Activated naive CD8-positive, alpha-beta T cell treated with anti-CD3 and anti-CD28 coated beads, Interleukin-2, amount 50 U/mL, for 16 hours (primary cell): ENCODE data around the gene UBL4A.

Source experiments
- DNase-seq: peaks from one replicate; pipeline ENCODE4 v3.0.0-alpha.2; 2020; ENCODE audit warnings: low read depth, low spot score

Gene UBL4A

DNA sequence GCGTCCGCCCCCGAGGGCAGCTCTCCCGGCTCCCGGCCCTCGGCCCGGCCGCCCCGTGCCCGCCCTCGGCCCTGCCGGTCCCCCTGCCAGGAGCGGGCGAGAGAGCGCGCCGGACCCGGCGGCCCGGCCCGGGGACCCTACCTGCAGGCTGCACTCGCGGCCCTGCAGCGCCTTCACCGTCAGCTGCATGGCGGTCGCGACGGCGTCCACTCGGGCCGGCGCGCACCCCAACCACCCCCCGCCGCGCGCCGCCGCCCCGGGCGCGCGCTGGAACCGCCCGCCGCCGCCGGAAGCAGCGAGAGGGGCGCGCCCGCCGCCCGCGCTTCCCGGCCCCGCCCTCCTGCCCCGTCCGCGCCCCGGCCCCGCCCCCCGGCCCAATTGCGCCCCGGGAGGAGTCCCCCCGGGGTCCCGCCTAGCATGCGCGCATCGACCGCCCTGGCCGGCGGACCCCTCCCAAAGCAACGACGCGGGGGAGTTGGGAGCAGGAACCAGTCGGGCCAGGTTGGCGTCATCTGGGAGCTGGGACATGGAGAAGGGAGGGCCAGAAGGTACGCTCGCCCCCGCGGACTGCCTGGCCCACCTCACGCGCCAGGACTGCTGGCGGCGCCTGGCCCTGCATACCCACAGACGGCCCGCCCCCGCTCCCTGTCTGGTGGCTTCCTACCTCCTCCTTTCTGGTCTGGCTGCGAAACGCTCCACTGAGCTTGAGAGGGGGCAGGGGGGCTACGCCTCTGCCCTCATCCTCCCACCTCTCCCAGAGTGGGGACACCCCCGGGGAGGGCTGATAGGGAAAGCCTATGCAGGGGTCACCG, at the start of gene UBL4A:
TSS of gene UBL4A (minus strand) at position 220 of the 812 bp plus-strand sequence. CDS start at position 189, 31 bp downstream.
- DNase-seq = no peak

DNA sequence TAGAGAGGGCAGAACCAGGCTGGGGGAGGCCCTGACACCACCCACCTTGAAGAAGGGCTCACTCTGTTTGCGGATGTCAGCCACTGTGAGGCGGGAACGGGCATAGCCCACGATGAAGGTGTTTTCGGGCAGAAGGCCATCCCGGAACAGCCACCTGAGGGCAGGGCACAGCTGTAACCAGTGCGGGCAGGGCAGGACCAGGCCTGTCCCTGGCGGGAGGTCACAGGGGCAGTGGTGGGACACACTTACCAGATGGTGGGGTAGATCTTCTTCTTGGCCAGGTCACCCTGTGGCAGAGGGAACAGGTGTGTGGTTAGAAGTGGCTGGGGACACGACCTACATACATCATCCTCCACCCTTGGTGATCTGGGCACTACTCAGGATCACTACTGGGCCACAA, 49.5 kb upstream of the UBL4A start:
- no peak for DNase-seq

DNA sequence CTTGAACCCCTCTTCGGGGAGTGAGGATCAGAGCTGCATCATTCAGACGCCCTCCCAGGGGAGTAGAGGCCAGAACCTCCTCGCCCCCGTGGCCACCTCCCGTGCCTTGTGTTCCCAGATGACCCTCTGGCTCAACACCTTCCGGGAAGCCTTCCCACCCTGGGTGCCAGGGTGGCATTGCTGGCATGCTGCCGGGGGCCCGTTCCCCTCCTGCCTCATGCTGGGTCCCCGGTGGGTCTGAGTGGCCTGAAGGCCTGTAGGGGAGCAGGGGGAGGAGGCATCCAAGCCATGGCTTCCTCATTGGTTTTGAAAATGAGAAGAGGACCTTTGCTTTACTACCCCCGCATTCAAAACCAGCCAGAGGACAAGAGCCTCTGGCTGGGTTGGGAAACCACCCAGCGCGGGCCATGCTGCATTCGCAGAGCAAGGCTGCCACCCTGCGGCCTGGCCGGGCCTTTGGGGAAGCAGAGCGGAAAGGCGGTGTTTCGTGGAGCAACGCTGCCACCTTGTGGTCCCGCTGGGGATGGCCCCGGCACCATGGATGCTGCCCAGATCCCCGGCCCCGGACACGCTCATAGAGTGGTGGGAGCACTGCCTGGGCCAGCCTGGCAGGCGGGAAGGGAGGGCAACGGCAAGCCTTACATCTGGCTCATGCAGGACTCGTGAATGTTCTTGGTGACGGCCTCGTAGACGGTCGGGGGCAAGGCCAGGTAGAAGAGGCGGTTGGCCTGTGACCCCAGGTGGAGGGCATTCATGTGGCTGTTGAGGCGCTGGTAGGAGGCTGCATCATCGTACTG, 48.3 kb upstream of the UBL4A start:
- DNase-seq = peak; percentile 67

DNA sequence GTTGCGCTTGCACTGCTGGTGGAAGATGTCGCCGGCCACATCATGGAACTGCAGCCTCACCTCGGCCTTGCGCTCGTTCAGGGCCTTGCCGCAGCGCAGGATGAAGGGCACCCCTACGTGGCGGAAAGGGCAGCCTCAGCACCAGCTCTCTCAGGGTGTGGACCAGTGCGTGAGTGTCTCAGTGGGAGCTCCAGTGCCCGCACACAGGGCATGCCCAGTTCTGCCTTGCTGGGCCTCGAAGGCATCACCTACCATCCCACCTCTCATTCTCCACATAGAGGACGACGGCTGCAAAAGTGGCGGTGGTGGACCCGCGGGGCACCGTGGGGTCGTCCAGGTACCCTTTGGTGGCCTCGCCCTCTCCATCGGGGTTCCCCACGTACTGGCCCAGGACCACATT, 46.3 kb upstream of the UBL4A start:
- DNase-seq = no peak

DNA sequence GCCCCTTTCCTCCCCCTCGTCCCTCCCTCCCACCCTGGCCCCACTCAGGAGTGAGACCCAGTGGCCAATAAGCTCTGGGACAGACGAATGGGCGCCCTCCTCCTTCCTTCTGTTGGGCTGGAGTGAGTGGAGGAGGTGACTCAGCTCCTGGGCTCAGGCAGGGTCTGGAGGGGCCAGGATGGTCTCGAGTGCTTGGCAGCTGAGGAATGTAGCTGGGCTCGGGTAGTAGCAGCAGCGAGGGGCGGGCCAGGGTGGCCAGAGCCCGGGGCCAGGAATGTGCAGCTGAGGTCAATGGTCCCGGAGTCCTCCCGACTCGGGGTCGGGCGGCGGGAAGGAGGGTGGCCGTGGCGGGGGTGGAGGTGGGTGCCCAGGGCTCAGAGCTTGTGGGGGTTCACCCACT, 45.2 kb upstream of the UBL4A start:
- DNase-seq = no peak

DNA sequence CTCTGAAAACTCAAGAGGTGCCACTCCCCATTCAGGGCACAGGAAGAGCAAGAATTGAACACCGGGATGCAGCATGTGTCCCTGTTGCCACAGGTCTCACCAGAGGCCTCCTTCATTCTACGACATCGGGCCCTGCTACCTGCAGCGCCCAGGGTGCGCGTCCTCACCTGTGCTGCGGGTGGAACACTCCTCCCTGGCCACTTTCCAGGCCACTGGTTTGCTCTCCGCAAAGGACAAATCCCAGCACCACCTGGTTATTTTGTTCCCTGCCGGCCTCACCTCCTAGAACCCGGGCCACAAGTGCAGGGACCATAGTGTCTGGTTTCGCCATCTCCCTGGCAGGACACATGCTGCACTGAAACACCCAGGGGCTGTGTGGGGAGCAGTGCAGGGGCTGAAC, 43.9 kb upstream of the UBL4A start:
- no peak for DNase-seq

DNA sequence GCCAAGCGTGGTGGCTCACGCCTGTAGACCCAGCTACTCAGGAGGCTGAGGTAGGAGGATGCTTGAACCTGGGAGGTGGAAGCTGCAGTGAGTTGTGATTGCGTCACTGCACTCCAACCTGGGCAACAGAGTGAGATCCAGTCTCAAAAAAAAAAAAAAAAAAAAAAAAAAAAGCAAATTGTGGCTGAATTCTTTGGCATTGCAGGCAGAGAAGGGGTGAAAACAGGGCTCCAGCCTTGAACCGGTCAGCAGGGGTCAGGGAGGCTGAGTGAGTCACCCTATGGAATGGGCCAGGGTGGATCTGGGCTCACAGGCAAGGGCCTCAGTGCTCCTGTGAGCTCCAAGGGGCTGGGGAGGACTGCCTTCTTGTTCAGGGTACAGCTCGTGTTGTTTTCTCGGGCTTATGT, 42.8 kb upstream of the UBL4A start:
- no peak for DNase-seq

DNA sequence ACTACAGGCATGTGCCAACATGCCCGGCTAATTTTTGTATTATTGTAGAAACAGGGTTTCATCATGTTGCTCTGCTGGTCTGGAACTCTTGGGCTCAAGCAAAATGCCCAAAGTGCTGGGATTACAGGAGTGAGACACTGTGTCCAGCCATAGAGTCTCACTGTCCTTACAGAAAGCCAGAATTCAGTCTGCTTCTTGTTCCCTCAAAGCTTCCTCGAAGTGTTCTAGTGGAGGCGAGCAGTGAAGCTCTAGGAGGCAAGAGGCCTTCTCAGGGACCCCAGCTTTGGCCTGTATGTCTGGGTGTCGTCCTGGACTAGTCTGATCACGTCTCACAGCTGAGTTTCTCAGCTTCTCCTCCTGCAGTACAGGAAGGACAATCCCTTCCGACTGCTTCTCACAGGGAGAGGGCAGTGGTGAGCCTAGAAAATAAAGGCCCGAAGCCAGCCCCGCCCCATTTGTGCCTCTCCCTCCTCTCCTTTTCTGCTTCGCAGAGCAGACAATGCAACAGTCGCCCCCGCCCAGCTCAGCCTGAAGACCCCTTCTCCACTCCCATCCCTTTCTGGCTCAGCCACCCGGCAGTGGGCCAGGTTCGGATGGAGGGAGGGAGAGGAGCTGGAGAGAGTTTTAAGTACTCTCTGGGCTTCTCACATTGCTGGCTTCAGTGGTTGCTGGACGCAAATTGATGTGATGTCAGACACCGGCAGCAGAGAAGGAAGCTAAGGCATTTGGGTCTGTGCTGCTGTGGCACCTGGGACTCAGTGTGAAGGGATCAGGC, 40.7 kb upstream of the UBL4A start:
- DNase-seq = no peak

DNA sequence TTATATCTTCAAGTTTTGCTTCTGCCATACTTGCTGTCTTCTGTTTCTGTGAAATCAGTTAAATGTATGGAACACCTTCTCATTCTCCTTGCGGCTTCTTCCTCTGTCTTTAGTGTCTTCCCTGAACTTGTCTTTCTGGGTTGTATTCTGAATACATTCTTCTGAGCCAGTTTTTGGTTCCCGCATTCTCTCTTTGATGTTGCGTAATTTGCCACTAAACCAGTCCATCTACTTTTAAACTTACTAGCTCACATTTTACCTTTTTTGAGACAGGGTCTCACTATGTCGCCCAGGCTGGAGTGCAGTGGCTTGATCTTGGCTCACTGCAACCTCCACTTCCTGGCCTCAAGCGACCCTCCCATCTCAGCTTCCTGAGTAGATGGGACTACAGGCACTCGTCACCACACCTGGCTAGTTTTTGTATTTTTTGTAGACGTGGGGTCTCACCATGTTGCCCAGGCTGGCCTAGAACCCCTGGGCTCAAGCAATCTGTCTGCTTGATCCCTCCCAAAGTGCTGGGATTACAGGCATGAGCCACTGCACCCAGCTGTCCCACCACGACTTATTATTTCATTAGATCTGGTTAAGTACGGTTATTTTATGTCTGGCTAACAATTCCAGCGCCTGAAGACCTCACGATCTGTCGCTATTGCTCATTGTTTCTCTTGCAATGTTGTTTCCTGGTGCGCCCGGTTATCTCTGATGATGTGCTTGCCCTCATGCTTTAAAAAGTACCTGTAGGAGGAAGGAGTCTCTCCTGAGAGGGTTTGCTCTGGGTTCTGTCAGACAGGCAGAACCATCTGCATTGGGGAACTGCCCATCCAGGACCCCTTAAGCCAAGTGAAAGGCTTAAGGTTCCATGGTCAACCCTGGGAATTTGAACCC, 39.4 kb upstream of the UBL4A start:
- no peak for DNase-seq

DNA sequence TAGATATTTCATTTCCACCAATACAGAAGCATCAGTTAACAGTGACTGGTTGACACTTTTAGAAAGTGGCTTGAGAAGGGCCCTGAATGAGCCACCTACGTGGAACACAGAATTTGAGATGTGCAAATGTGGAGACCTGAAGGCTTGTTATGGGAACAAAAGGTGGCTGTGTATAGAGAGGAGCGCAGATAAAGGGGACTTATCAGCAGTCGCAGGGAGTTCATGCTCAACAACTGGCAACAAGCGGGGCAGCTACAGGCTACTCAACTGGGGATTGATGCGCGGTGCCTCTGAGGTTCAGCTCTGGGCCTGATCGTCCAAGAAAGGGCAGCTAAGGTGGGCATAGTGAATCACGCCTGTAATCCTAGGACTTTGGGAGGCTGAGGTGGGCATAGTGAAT, 33.0 kb upstream of the UBL4A start:
- DNase-seq = no peak

DNA sequence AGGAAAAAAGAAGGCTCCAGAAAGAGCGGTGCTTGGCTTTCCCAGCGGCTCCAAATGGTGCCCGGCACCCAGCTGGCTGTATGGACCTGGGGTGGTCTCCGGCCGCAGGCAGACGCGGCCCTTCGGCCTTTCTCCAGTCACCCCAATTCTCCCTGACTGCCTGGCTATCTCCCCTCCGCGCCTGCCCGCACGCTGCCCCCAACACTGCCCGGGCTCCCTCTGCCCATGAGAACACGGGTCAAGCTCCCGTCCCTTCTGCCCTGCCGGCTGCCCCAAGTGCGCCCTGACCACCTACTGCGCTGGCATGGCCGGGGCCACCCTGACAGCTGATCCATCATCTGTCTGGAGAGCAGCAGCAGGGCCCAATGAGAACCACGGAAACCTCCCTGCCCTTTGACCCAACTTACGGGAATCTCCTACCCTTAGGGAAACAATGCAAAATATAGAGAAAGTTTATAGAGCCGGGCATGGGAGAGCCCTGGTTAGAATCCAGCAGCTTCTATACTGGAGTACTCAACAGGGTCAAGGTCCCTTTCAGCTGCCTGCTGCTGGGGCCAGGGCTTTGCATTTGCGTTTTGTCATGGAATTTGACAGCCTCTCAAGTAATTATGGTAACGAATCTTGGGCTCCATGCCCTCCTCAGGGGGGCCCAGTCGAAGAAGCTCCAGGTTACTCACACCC, 30.8 kb upstream of the UBL4A start:
- no peak for DNase-seq

DNA sequence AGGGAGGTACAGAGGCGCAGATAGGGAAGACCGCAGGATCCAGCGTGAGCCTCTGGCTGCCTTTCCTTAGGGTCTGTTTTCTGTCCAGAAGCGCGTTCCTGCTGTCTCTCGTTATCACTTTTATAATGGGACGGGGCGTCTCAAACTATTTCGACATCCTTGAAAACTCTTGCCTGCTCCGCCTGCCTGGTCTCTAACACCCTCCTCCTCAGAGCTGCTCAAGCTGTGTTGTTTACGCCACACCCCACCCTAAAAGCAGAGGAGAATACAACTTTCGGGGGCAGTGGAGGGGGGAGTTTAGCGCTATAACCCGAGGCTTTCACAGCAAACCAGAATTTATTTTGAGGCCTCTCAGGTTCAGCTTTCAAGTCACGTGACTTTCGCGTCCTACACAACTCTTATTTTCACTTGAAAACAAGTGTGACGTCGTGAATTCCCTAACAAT, 30.3 kb upstream of the UBL4A start:
- no peak for DNase-seq

DNA sequence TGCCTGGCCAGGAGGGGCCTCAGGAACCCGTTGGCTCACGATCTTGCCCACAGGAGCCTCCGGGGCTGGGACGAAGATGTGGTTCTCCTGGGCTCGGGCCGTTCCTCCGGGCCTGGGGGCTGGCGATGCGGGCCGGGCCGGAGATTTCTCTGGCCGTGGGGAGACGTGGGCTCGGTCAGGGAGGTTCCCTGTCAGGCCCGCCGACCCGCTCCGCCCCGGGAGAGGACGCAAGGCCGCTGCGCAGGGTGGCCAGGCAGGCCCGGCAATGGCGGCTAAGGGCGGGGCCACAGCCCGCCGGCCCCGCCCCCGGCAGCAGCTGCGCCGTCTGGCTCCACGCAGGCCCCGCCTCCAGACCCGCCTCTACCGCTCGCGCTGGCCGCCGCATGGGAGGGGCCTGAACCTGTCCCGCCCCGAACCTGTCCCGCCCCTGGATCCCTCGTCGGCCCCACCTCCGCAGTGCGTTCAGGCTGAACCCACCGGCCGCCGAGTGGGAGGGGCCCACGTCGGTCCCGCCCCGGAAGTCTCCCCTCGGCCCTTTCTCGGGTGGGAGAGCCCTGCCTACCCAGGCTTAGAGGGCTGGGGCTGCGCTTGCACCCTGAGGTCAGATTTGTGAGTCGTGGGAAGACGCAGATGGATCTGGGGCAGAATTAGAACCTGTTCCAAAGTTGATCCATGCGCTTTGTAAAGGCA, 29.7 kb upstream of the UBL4A start, which contains the start of gene FAM3A:
TSS of gene FAM3A (minus strand) at position 267 of the 690 bp plus-strand sequence. CDS start 460 bp downstream, outside the sequence.
- DNase-seq = peak; percentile 83

DNA sequence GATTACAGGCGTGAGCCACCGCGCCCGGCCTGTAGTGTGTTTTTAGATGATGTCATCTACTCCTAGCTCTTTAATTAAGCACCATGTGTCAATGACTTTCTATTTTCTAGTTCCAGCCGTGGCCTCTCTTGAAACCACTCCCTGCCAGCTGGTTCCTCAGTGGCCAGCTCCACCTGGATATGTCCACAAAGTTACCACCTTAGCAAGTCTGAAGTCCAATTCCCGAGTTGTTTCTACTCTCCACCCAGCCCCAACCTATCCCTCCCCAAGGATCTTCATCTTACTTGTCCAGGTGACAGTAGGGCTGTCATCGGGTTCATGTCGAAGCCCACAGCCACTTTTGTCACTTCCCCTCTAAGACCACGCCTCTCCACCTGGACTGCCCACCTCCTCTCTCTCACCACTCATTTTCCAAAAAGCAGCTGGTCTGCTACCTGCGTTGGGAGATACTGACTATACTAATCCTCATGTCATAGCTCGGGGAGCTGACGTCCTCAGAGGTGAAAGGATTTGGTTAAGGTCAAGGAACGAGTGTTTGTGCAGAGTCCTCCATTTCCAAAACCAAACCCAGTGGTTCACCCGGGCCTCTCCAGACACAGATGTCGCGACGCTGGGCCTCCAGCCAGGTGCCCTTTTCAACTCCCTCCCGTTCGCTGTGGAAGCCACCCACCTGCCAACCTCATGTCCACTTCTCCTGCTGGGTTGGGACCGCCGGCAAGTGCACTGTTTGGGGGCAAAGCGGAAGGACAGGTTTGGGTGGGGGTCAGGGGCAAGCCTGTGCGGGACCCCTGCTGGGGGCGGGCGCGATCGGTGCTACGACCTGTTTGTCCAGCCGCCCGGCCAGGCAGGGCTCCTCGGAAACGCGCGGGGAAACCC, 28.9 kb upstream of the UBL4A start:
- DNase-seq = no peak

DNA sequence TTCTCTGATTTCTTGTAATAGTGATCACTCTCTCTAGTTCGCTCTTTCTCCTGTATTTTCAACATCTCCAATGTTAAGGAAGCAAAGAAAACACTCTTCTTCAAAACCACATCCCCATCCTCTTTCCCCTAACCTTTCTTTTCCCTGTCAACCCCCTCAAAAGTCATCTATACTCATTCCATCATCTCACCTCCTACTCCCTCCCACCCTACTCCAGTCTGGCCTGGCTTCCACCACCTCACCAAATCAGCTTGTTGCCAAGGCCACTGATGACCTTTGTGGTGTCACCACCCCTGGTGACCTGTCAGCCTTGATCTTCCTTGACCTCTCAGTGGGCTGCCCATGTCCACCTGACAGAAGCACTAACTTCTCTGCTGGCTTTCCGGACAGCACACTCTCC, 27.3 kb upstream of the UBL4A start:
- DNase-seq = no peak

DNA sequence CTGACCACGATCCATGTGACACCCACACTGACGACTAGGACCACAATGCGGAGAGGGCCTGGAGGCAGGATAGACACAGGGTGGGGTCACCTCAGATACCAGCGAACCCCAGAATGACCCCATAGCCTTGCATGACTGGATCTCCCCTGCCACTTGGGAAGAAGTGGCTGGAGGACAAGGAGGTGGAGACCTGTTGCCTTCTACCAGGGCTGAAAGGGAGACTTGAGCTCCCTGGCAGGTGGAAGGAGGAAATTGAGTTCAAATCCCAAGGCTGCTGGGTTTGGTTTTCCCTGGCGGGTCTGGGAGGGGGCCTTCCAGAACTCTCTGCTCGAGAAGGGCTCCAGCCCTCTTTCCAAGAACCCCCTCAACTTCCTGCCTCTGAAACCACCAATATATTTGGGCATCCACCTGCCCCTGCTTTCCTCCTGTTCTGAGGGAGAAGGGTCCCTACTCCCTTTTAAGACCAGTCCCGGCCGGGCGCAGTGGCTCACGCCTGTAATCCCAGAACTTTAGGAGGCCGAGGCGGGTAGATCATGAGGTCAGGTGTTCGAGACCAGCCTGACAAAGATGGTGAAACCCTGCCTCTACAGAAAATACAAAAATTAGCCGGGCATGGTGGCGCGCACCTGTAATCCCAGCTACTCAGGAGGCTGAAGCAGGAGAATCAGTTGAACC, 26.6 kb upstream of the UBL4A start:
- DNase-seq = no peak

DNA sequence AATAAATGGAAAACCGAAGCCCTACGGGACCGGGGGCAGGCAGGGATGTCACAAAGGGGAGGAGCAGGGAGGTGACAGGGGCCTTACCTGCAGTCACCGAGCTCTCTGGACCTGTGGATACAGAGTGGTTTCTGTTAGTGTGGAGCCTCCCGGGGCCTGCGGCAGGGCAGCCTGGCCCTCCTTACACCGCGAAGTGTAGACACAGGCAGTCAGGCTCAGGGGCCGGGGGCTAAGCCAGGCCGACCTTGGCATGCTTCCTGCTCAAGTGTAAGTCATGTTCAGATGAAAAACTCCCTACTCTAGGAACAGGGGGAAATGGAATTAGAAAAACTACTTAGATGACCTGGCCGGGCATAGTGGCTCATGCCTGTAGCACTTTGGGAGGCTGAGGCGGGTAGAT, 25.3 kb upstream of the UBL4A start:
- DNase-seq = no peak

DNA sequence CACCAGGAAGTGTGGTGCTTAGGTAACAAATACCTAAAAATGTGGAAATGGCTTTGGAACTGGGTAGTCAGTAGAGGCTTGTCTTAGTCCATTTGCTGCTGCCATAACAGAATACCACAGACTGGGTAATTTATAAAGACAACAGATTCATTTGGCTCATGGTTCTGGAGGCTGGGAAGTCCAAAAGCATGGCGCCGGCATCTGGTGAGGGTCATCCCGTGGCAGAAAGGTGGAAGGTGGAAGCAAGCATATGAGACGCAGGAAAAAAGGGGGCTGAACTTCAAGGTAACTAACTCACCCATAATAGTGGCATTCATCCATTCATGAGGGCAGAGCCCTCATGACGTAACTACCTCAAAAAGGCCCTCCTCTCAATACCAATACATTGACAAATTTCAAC, 23.0 kb upstream of the UBL4A start:
- DNase-seq = no peak
